DOHH2 (cell line): ENCODE measurements around the gene TVP23A.
"Not testable (repeated sequence)": the region's sequence is repeated elsewhere in the genome, so short reads cannot be mapped to it uniquely, and the experiment has no call there.

Experiments used
- H3F3A ChIP-seq: fragments of 200-600 bp; sonication (generic), shearing (Covaris generic); 2 replicates; pipeline ENCODE4 v1.6.0; 2016; ENCODE audit warnings: antibody characterized with exemption, mild to moderate bottlenecking; ENCODE audit not compliant: control insufficient read depth, insufficient read depth
- H3K27ac ChIP-seq: fragments of 200-600 bp; sonication (generic); 2 replicates; pipeline ENCODE4 v1.5.1; 2014; ENCODE audit warnings: low read depth, mild to moderate bottlenecking, low read length, moderate library complexity
- H3K27me3 ChIP-seq: fragments of 200-600 bp; sonication (generic); 2 replicates; pipeline ENCODE4 v1.6.1; 2014; ENCODE audit warnings: mild to moderate bottlenecking, low read length, mixed read lengths; ENCODE audit not compliant: control insufficient read depth
- H3K36me3 ChIP-seq: fragments of 200-600 bp; sonication (generic); 2 replicates; pipeline ENCODE4 v1.6.1; 2014; ENCODE audit warnings: mild to moderate bottlenecking, low read length, moderate library complexity, mixed read lengths; ENCODE audit not compliant: control insufficient read depth
- H3K4me1 ChIP-seq: fragments of 200-600 bp; sonication (generic); 2 replicates; pipeline ENCODE4 v1.6.1; 2014; ENCODE audit warnings: mild to moderate bottlenecking, low read length, mixed read lengths; ENCODE audit not compliant: control insufficient read depth
- H3K4me2 ChIP-seq: fragments of 200-600 bp; sonication (generic); 2 replicates; pipeline ENCODE4 v1.6.0; 2014; ENCODE audit warnings: mild to moderate bottlenecking, low read length, moderate library complexity
- H3K4me3 ChIP-seq: fragments of 200-600 bp; sonication (generic); 2 replicates; pipeline ENCODE4 v1.5.1; 2014; ENCODE audit warnings: mild to moderate bottlenecking, low read length, mixed read lengths
- H3K79me2 ChIP-seq: fragments of 200-600 bp; sonication (generic); 2 replicates; pipeline ENCODE4 v1.6.1; 2014; ENCODE audit warnings: mild to moderate bottlenecking, low read length, mixed read lengths; ENCODE audit not compliant: control insufficient read depth
- H3K9me2 ChIP-seq: fragments of 200-600 bp; sonication (generic); replicated peaks from 2 replicates; pipeline ENCODE4 v1.6.1; 2014; ENCODE audit warnings: mild to moderate bottlenecking, low read length, mixed read lengths; ENCODE audit not compliant: control insufficient read depth
- H3K9me3 ChIP-seq: fragments of 200-600 bp; sonication (generic); 2 replicates; pipeline ENCODE4 v1.6.1; 2014; ENCODE audit warnings: antibody characterized with exemption, low read length, mixed read lengths; ENCODE audit not compliant: control insufficient read depth, insufficient read depth
- H4K20me1 ChIP-seq: fragments of 200-600 bp; sonication (generic); 2 replicates; pipeline ENCODE4 v1.6.0; 2014; ENCODE audit warnings: low read depth, mild to moderate bottlenecking, antibody characterized with exemption, low read length, moderate library complexity; ENCODE audit not compliant: control insufficient read depth, insufficient read depth
- CTCF ChIP-seq: fragments of 200-600 bp; sonication (generic); IDR thresholded peaks from one replicate; pipeline ENCODE4 v1.5.1; 2014; ENCODE audit warnings: antibody characterized with exemption, mild to moderate bottlenecking, low read depth, low read length; ENCODE audit not compliant: poor library complexity, severe bottlenecking
- EZH2phosphoT487 ChIP-seq: fragments of 200-600 bp; sonication (generic); IDR thresholded peaks from 2 replicates; pipeline ENCODE4 v1.6.1; 2017; ENCODE audit warnings: borderline replicate concordance, mild to moderate bottlenecking, antibody characterized with exemption, low read length, moderate library complexity, mixed read lengths

The TVP23A gene

GRCh38 chr16:10780628-10781027 is 38.0 kb downstream of the TVP23A start:
- H3K9me2 ChIP-seq = no peaks in the 10 kb centered on the region
- no peak overlapping the region for H3K4me2 ChIP-seq
- no peak overlapping the region for H3K4me3 ChIP-seq
- no peak overlapping the region for H3K27ac ChIP-seq
- H3K9me3 ChIP-seq = no peaks in the 10 kb centered on the region
- H4K20me1 ChIP-seq = no peaks in the 10 kb centered on the region
- H3F3A ChIP-seq = no peaks in the 10 kb centered on the region
- H3K36me3 ChIP-seq = no peaks in the 10 kb centered on the region
- peaks cover 9% of the 10 kb centered on the region for H3K4me1 ChIP-seq
- TF ChIP-seq CTCF (no peak), EZH2phosphoT487 (no peak)
- H3K79me2 ChIP-seq = no peaks in the 10 kb centered on the region
- peaks cover 32% of the 10 kb centered on the region for H3K27me3 ChIP-seq

DNA sequence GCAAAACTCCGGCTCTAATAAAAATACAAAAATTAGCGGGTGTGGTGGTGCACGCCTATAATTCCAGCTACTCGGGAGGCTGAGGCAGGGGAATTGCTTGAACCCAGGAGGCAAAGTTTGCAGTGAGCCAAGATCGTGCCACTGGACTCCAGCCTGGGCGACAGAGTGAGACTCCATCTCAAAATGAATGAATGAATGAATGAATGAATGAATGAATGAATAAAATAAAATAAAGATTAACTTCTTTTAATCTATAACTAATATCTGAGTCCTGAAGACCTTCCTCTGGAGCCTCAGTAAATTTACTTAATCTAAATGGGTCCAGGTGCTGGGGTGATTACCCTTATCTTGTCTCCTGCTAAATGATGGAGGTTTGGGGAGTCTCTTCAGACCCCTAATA is 38.7 kb downstream of the TVP23A start:
- H3K36me3 ChIP-seq, H3F3A ChIP-seq, H3K9me3 ChIP-seq, H3K4me2 ChIP-seq, H3K27ac ChIP-seq, H3K79me2 ChIP-seq, H4K20me1 ChIP-seq, H3K9me2 ChIP-seq, H3K4me3 ChIP-seq: not testable (repeated sequence)
- Histone ChIP-seq H3K4me1 (peaks cover 16% of the 10 kb centered on the region), H3K27me3 (peaks cover 38% of the 10 kb centered on the region)

- Histone ChIP-seq H3K36me3 (no peaks in the 10 kb centered on the region), H3K27ac (no peak overlapping the region), H3K79me2 (no peaks in the 10 kb centered on the region), H3K27me3 (peaks cover 45% of the 10 kb centered on the region), H3K4me2 (no peak overlapping the region), H3K4me3 (no peak overlapping the region), H3K9me2 (no peaks in the 10 kb centered on the region), H4K20me1 (no peaks in the 10 kb centered on the region), H3K4me1 (peaks cover 18% of the 10 kb centered on the region), H3K9me3 (no peaks in the 10 kb centered on the region), H3F3A (no peaks in the 10 kb centered on the region)
- TF ChIP-seq EZH2phosphoT487 (no peak), CTCF (no peak)
These were observed 41.2 kb downstream of the TVP23A start for GRCh38 chr16:10777356-10777755.

DNA sequence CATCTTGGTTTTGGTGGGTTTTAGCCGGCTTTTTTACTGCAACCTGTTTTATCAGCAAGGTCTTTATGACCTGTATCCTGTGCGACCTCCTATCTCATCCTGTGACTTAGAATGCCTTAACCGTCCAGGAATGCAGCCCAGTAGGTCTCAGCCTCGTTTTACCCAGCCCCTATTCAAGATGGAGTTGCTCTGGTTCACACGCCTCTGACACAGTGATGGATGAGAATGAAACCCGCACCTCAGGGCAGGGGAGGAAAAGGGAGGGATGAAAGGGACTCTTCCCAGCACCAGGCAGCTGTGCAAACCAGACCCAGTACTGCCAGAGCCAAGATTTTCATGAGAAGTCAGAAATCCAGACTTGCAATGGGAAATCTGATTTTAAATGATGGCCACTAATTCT is 41.7 kb downstream of the TVP23A start:
- H4K20me1 ChIP-seq, H3K9me2 ChIP-seq, H3K79me2 ChIP-seq, H3K9me3 ChIP-seq, H3K4me3 ChIP-seq, H3K27ac ChIP-seq, H3F3A ChIP-seq, H3K36me3 ChIP-seq, H3K4me2 ChIP-seq: not testable (repeated sequence)
- H3K4me1 ChIP-seq = peaks cover 18% of the 10 kb centered on the region
- peaks cover 45% of the 10 kb centered on the region for H3K27me3 ChIP-seq

GRCh38 chr16:10776280-10776679 is 42.3 kb downstream of the TVP23A start:
- no peaks in the 10 kb centered on the region for H3K9me2 ChIP-seq
- no peaks in the 10 kb centered on the region for H4K20me1 ChIP-seq
- H3K79me2 ChIP-seq = no peaks in the 10 kb centered on the region
- H3K4me2 ChIP-seq = no peak overlapping the region
- H3K27ac ChIP-seq = no peak overlapping the region
- peaks cover 45% of the 10 kb centered on the region for H3K27me3 ChIP-seq
- H3K9me3 ChIP-seq = no peaks in the 10 kb centered on the region
- peaks cover 18% of the 10 kb centered on the region for H3K4me1 ChIP-seq
- TF ChIP-seq EZH2phosphoT487 = no peak
- TF ChIP-seq CTCF = no peak
- H3K36me3 ChIP-seq = no peaks in the 10 kb centered on the region
- H3F3A ChIP-seq = no peaks in the 10 kb centered on the region
- no peak overlapping the region for H3K4me3 ChIP-seq
